Measurements from ENCODE around the gene OVAAL. TPM values are rescaled to one million over a fixed set of nuclear protein-coding genes. Genes with fewer than 3 reads are reported as not detected.

Gene OVAAL
- total and polyA plus RNA-seq, 9 of the 15 experiments (the other 6 are each of a cell fraction or from before 2014, with no cell fraction given): 0.04 to 0.18 (median 0.08) TPM; not detected in 4

DNA sequence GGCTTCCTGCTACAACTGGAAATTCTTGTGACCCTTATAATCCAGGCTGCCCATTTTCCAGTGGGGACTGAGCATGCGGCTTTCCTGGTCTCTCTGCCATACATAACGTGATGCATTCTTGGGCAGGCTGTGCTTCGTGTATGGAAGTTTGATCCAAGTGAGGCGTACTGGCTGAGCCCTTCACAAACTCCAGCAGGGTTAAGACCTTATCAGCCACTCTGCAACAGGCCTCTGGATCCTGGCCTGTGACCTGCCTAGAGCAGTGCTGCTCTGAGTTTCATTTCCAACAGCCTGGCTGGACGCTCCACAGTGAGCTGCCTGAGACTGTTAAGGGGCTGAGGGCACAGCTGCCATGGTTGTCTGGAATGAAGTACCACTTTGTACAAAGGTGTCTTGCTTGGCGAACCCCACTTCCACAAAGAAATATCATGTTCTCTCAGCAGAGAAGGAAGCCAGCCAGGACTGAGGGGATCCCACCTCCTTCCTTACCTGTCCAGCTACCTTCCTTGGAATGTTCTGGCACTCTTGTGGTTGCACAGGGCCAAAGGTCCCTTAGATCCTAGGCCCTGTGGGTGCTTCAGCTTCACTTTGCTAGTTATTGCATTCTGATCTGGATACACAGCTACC is 44.6 kb downstream of the OVAAL start (continued):
- TF ChIP-seq, protein P1, sequence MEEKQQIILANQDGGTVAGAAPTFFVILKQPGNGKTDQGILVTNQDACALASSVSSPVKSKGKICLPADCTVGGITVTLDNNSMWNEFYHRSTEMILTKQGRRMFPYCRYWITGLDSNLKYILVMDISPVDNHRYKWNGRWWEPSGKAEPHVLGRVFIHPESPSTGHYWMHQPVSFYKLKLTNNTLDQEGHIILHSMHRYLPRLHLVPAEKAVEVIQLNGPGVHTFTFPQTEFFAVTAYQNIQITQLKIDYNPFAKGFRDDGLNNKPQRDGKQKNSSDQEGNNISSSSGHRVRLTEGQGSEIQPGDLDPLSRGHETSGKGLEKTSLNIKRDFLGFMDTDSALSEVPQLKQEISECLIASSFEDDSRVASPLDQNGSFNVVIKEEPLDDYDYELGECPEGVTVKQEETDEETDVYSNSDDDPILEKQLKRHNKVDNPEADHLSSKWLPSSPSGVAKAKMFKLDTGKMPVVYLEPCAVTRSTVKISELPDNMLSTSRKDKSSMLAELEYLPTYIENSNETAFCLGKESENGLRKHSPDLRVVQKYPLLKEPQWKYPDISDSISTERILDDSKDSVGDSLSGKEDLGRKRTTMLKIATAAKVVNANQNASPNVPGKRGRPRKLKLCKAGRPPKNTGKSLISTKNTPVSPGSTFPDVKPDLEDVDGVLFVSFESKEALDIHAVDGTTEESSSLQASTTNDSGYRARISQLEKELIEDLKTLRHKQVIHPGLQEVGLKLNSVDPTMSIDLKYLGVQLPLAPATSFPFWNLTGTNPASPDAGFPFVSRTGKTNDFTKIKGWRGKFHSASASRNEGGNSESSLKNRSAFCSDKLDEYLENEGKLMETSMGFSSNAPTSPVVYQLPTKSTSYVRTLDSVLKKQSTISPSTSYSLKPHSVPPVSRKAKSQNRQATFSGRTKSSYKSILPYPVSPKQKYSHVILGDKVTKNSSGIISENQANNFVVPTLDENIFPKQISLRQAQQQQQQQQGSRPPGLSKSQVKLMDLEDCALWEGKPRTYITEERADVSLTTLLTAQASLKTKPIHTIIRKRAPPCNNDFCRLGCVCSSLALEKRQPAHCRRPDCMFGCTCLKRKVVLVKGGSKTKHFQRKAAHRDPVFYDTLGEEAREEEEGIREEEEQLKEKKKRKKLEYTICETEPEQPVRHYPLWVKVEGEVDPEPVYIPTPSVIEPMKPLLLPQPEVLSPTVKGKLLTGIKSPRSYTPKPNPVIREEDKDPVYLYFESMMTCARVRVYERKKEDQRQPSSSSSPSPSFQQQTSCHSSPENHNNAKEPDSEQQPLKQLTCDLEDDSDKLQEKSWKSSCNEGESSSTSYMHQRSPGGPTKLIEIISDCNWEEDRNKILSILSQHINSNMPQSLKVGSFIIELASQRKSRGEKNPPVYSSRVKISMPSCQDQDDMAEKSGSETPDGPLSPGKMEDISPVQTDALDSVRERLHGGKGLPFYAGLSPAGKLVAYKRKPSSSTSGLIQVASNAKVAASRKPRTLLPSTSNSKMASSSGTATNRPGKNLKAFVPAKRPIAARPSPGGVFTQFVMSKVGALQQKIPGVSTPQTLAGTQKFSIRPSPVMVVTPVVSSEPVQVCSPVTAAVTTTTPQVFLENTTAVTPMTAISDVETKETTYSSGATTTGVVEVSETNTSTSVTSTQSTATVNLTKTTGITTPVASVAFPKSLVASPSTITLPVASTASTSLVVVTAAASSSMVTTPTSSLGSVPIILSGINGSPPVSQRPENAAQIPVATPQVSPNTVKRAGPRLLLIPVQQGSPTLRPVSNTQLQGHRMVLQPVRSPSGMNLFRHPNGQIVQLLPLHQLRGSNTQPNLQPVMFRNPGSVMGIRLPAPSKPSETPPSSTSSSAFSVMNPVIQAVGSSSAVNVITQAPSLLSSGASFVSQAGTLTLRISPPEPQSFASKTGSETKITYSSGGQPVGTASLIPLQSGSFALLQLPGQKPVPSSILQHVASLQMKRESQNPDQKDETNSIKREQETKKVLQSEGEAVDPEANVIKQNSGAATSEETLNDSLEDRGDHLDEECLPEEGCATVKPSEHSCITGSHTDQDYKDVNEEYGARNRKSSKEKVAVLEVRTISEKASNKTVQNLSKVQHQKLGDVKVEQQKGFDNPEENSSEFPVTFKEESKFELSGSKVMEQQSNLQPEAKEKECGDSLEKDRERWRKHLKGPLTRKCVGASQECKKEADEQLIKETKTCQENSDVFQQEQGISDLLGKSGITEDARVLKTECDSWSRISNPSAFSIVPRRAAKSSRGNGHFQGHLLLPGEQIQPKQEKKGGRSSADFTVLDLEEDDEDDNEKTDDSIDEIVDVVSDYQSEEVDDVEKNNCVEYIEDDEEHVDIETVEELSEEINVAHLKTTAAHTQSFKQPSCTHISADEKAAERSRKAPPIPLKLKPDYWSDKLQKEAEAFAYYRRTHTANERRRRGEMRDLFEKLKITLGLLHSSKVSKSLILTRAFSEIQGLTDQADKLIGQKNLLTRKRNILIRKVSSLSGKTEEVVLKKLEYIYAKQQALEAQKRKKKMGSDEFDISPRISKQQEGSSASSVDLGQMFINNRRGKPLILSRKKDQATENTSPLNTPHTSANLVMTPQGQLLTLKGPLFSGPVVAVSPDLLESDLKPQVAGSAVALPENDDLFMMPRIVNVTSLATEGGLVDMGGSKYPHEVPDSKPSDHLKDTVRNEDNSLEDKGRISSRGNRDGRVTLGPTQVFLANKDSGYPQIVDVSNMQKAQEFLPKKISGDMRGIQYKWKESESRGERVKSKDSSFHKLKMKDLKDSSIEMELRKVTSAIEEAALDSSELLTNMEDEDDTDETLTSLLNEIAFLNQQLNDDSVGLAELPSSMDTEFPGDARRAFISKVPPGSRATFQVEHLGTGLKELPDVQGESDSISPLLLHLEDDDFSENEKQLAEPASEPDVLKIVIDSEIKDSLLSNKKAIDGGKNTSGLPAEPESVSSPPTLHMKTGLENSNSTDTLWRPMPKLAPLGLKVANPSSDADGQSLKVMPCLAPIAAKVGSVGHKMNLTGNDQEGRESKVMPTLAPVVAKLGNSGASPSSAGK (IDR thresholded peaks at IDR 0.05): peak; percentile 31; the same call in 1 of the 2 replicates
- TF ChIP-seq, protein P2, sequence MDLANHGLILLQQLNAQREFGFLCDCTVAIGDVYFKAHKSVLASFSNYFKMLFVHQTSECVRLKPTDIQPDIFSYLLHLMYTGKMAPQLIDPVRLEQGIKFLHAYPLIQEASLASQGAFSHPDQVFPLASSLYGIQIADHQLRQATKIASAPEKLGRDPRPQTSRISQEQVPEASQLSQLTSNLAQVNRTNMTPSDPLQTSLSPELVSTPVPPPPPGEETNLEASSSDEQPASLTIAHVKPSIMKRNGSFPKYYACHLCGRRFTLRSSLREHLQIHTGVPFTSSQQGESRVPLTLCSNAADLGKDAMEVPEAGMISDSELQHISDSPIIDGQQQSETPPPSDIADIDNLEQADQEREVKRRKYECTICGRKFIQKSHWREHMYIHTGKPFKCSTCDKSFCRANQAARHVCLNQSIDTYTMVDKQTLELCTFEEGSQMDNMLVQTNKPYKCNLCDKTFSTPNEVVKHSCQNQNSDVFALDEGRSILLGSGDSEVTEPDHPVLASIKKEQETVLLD (IDR thresholded peaks at IDR 0.05): no peak
- TF ChIP-seq ESRRA (IDR thresholded peaks at IDR 0.05; ENCODE audit: borderline replicate concordance, low read depth): no peak
- TF ChIP-seq SMARCE1 (IDR thresholded peaks at IDR 0.05): 0 out of 2 replicates have a peak, but pooled peaks have one; percentile 14
- TF ChIP-seq, protein P3, sequence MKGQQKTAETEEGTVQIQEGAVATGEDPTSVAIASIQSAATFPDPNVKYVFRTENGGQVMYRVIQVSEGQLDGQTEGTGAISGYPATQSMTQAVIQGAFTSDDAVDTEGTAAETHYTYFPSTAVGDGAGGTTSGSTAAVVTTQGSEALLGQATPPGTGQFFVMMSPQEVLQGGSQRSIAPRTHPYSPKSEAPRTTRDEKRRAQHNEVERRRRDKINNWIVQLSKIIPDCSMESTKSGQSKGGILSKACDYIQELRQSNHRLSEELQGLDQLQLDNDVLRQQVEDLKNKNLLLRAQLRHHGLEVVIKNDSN (CRISPR knock-in tag; IDR thresholded peaks at IDR 0.05): 0 out of 2 replicates have a peak, but pooled peaks have one; percentile 28
- peak; percentile 25 for TF ChIP-seq TAF1 (IDR thresholded peaks at IDR 0.05; ENCODE audit: control insufficient read depth, extremely low read depth, insufficient read depth, low read length, severe bottlenecking)
- TF ChIP-seq, protein P4, sequence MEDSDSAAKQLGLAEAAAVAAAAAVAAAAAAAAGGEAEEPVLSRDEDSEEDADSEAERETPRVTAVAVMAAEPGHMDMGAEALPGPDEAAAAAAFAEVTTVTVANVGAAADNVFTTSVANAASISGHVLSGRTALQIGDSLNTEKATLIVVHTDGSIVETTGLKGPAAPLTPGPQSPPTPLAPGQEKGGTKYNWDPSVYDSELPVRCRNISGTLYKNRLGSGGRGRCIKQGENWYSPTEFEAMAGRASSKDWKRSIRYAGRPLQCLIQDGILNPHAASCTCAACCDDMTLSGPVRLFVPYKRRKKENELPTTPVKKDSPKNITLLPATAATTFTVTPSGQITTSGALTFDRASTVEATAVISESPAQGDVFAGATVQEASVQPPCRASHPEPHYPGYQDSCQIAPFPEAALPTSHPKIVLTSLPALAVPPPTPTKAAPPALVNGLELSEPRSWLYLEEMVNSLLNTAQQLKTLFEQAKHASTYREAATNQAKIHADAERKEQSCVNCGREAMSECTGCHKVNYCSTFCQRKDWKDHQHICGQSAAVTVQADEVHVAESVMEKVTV (CRISPR knock-in tag; IDR thresholded peaks at IDR 0.05): no peak
- no peak for TF ChIP-seq NR2C2 (CRISPR knock-in tag; IDR thresholded peaks at IDR 0.05)
- TF ChIP-seq NR2C2 (tag; IDR thresholded peaks at IDR 0.05): peak; percentile 70; the same call in 1 of the 2 replicates
- TF ChIP-seq CEBPG (CRISPR knock-in tag; IDR thresholded peaks at IDR 0.05): 0 out of 2 replicates have a peak, but pooled peaks have one; percentile 27
- TF ChIP-seq CEBPG (tag; conservative IDR thresholded peaks at IDR 0.05 in 1 of 2, IDR thresholded peaks at IDR 0.05 in 1 of 2): no peak
- TF ChIP-seq SNRNP70 (optimal IDR thresholded peaks at IDR 0.05; ENCODE audit: low read depth, low read length): no peak
